Measurements from ENCODE around the gene ART4.
A peak's percentile ranks its signal among the peaks of the same experiment; 100 is the strongest.

The ART4 gene

DNA sequence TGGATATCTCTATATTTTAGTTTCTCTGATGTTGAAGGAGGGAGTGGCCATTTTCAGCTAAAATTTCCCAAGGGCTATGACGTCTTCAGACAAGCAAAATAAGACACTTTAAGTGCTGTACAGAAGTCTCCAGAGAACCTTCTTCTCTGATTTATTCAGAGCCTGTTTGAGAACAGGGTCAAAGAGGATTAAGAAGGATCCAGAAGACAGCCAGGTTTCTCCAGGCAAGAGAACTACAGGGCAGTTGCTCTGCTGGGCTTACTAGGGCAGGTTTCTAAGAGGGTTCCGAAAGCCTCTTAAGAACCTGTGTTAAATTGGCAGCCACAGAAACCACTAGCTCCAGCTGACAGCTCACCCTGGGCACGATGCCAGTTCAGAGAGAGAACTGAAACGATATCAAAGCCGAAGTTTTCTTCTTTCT, 41.1 kb upstream of the ART4 start:
- 0 out of 2 replicates have a peak overlapping the region, but pooled peaks have one; percentile 13 for H3K4me3 ChIP-seq (ENCODE audit: low read depth, low read length)
- CTCF ChIA-PET, result interaction anchor here (0.9 to 1.4 kb wide), 2 partner anchors 14 to 50 kb away, joined by 3 read pairs; no protein-coding TSS in a partner anchor
- DNase-seq (ENCODE audit: low read depth, low spot score), result peak; percentile 26
- POLR2A ChIA-PET, result no interaction called here
- no peak for TF ChIP-seq CTCF (IDR thresholded peaks at IDR 0.05; ENCODE audit: insufficient read depth, low read length, missing control alignments)

- TF ChIP-seq CTCF (IDR thresholded peaks at IDR 0.05; ENCODE audit: insufficient read depth, low read length, missing control alignments), result no peak
- CTCF ChIA-PET, result interaction anchor here (0.9 to 1.4 kb wide), 5 partner anchors 13 to 112 kb away, joined by 3 to 4 read pairs (median 3); no protein-coding TSS in a partner anchor
- POLR2A ChIA-PET, result no interaction called here
- H3K4me3 ChIP-seq (ENCODE audit: low read depth, low read length), result no peak overlapping the region
- no peak for DNase-seq (ENCODE audit: low read depth, low spot score)
Measured at GRCh38 chr12:14883686-14884085, 40.4 kb upstream of the ART4 start.

DNA sequence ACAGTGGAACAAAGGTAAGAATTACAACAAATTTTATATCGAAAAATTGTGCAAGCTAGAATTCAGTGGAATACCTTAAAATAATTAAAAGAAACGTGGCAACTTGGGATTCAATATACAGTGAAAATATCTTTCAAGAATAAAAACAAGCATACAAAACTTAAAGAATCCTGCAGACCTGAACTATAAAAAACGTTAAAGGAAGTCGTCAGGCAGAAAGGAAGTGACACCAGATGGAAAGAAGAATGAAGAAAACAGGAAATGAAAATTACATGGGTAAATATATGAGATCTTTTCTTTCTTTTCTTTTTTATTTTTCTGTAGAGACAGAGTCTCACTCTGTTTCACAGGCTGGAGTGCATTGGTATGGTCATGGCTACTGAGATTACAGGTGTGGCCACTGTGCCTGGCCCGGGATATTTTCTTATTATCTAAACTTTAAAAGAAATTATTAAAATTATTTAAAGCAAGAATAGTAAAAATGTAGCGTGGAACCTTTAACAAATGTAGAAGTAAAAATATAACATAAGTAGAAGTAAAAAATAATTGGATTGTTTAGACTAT, 37.6 kb upstream of the ART4 start:
- ChIA-PET CTCF (no interaction called here), POLR2A (no interaction called here)
- DNase-seq (ENCODE audit: low read depth, low spot score), result no peak
- TF ChIP-seq CTCF (IDR thresholded peaks at IDR 0.05; ENCODE audit: insufficient read depth, low read length, missing control alignments), result no peak
- H3K4me3 ChIP-seq (ENCODE audit: low read depth, low read length), result no peak overlapping the region

DNA sequence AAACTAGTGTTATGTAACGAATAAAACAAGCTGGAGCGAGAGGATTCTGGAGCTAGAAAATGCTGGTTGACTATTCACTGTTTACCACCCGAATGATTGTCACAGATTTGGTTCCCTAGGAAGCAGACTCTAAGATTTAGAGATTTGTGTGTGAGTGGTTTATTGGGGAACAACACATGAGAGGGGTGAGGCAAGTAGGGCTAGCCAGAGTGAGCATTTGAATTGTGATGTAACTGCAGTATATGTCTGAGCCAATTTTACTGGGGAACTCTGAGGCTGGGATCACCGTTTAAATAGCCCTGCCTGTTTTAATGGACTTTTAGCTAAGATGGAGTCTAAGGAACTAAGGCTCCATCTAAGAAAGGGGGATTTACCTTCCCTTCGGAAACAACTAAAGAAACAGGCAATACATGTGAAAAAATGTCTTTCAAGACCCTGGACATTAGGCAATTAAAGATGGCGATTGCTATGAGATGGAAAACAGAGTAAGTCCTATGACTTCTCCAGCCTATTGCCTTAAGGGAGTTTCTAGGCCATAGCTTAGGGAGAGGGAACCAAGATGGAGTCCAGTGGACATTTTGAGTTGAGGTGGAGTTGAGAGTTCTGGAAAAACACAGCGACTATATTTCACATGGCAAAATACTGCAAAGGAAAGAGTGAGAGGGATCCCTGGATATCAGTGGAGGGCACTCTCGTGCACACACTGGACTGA, 36.1 kb upstream of the ART4 start:
- no peak for TF ChIP-seq CTCF (IDR thresholded peaks at IDR 0.05; ENCODE audit: insufficient read depth, low read length, missing control alignments)
- H3K4me3 ChIP-seq (ENCODE audit: low read depth, low read length), result no peak overlapping the region
- CTCF ChIA-PET, result no interaction called here
- POLR2A ChIA-PET, result no interaction called here
- DNase-seq (ENCODE audit: low read depth, low spot score), result no peak

- no peak for DNase-seq (ENCODE audit: low read depth, low spot score)
Measured at GRCh38 chr12:14878488-14878887, 35.2 kb upstream of the ART4 start.

More at GRCh38 chr12:14878488-14878887, 35.2 kb upstream of the ART4 start:
- CTCF ChIA-PET, result no interaction called here
- no peak overlapping the region for H3K4me3 ChIP-seq (ENCODE audit: low read depth, low read length)
- TF ChIP-seq CTCF (IDR thresholded peaks at IDR 0.05; ENCODE audit: insufficient read depth, low read length, missing control alignments), result no peak
- POLR2A ChIA-PET, result no interaction called here
